ENCODE measurements around the gene EEFSEC. TPM values are rescaled to one million over a fixed set of nuclear protein-coding genes. Genes with fewer than 3 reads are reported as not detected.

The EEFSEC gene
- total RNA-seq, 1 experiment from 2014 or later, result 14.0 TPM

DNA sequence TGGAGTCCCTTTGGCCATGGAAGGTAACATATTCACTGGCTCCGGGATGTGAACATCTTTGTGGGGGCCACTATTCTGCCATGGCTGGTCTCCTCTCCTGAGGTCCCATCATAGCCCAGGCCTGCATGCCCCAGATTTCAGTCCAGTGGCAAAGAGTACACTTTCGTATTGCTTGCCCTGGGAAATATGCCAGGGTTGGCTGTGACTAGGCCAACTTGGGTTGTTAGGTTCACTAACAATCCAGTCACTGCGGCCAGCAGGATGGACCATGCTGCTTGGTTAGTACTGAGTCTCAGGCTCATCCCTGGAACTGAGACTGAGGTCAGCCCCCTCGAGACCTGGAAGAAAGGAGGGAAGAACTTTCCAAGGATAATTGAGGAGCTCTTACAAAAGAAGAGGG, 9.8 kb upstream of the EEFSEC start:
- Histone ChIP-seq H3K4me3 (ENCODE audit: low read depth, low read length) (no peak overlapping the region), H3K4me1 (no peaks in the 10 kb centered on the region), H3K36me3 (ENCODE audit: control insufficient read depth, insufficient read depth, low read length) (no peaks in the 10 kb centered on the region), H3K9me3 (no peaks in the 10 kb centered on the region), H3K27me3 (replicated peaks; ENCODE audit: control insufficient read depth, insufficient read depth, low read length) (no peaks in the 10 kb centered on the region)
- Mint-ChIP-seq H3K4me1 (ENCODE audit: low read depth, unreplicated experiment) (no peaks in the 10 kb centered on the region), H3K27ac (ENCODE audit: unreplicated experiment) (no peak overlapping the region), H3K4me3 (ENCODE audit: unreplicated experiment) (no peak overlapping the region), H3K27me3 (ENCODE audit: insufficient read depth, unreplicated experiment) (no peaks in the 10 kb centered on the region), H3K9me3 (ENCODE audit: unreplicated experiment) (no peaks in the 10 kb centered on the region), H3K36me3 (ENCODE audit: insufficient read depth, unreplicated experiment) (no peaks in the 10 kb centered on the region)
- ChIA-PET POLR2A (no interaction called here), CTCF (no interaction called here)
- TF ChIP-seq, protein P1, sequence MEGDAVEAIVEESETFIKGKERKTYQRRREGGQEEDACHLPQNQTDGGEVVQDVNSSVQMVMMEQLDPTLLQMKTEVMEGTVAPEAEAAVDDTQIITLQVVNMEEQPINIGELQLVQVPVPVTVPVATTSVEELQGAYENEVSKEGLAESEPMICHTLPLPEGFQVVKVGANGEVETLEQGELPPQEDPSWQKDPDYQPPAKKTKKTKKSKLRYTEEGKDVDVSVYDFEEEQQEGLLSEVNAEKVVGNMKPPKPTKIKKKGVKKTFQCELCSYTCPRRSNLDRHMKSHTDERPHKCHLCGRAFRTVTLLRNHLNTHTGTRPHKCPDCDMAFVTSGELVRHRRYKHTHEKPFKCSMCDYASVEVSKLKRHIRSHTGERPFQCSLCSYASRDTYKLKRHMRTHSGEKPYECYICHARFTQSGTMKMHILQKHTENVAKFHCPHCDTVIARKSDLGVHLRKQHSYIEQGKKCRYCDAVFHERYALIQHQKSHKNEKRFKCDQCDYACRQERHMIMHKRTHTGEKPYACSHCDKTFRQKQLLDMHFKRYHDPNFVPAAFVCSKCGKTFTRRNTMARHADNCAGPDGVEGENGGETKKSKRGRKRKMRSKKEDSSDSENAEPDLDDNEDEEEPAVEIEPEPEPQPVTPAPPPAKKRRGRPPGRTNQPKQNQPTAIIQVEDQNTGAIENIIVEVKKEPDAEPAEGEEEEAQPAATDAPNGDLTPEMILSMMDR (IDR thresholded peaks at IDR 0.05; ENCODE audit: insufficient read depth in 1 of 2, low read depth in 1 of 2, low read length in 1 of 2, severe bottlenecking in 1 of 2, unreplicated experiment in 1 of 2), result no peak
- no TSS peak for BruUV-seq (replicated peaks)
- DNase-seq, result no peak
- intact Hi-C loops (cut with micrococcal nuclease; ENCODE audit: unreplicated experiment), result no loop called here

DNA sequence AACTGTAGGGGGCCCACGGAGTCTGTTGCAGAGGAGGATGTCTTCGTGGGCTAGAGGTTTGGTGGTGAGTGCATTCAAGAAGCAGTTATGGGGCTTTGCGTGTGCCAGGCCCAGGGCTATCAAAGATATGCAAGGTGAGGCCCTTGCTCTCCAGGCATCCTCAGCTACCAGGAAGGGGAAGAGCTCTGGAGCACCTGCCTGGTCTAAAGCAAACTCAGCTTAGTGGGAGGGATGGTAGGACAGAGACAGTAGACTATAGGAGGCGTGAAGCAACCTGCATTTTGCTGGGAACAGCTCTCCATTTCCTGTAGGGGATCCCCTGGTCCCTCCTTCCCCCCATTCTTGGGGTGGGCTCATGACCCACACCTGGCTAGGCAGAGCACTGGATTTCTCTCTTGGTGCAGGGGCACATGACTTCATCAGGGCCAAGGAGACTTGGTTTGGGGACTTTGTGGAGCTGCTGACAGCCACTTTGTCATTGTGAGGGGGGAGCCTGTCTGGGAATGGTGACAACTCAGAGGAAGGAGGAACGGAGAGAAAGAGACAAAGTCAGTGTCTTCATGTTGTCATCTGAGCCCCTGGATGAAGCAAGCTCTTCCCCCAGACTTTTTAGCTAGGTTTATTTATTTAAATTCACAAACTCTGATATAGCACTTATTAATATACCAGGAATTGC, 8.6 kb upstream of the EEFSEC start:
- ChIA-PET CTCF (interaction anchor here (0.6 kb wide), 1 partner anchor 34 kb away, joined by 3 read pairs; no protein-coding TSS in a partner anchor), POLR2A (no interaction called here)
- intact Hi-C loops (cut with micrococcal nuclease; ENCODE audit: unreplicated experiment), result no loop called here
- Mint-ChIP-seq H3K27me3 (ENCODE audit: insufficient read depth, unreplicated experiment) (no peaks in the 10 kb centered on the region), H3K36me3 (ENCODE audit: insufficient read depth, unreplicated experiment) (no peaks in the 10 kb centered on the region), H3K9me3 (ENCODE audit: unreplicated experiment) (no peaks in the 10 kb centered on the region), H3K27ac (ENCODE audit: unreplicated experiment) (no peak overlapping the region), H3K4me1 (ENCODE audit: low read depth, unreplicated experiment) (no peaks in the 10 kb centered on the region), H3K4me3 (ENCODE audit: unreplicated experiment) (no peak overlapping the region)
- Histone ChIP-seq H3K36me3 (ENCODE audit: control insufficient read depth, insufficient read depth, low read length) (no peaks in the 10 kb centered on the region), H3K4me1 (no peaks in the 10 kb centered on the region), H3K9me3 (no peaks in the 10 kb centered on the region), H3K4me3 (ENCODE audit: low read depth, low read length) (no peak overlapping the region), H3K27me3 (replicated peaks; ENCODE audit: control insufficient read depth, insufficient read depth, low read length) (no peaks in the 10 kb centered on the region)
- no peak for DNase-seq
- TF ChIP-seq, protein P1 (IDR thresholded peaks at IDR 0.05; ENCODE audit: insufficient read depth in 1 of 2, low read depth in 1 of 2, low read length in 1 of 2, severe bottlenecking in 1 of 2, unreplicated experiment in 1 of 2), result no peak
- no TSS peak for BruUV-seq (replicated peaks)

DNA sequence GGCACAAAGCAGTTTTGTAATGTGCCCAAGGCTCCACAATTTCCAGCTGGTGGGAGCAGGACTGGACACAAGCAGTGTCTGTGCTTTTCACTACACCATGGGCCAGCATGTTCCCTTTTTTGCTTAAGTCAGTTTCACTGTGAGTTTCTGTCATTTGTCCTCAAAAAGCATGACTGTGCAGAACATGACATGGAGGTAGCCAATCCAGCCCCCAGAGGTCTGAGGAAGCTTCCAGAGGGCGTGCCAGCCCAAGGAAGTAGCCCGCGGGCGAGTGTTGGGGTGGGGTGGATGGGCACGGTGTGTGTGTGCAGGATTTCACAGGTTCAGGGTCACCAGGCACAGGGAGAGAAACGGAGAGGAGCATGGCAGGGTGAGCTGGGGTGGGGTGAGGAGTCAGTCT, 8.0 kb upstream of the EEFSEC start:
- CTCF ChIA-PET, result no interaction called here
- TF ChIP-seq, protein P1 (IDR thresholded peaks at IDR 0.05; ENCODE audit: insufficient read depth in 1 of 2, low read depth in 1 of 2, low read length in 1 of 2, severe bottlenecking in 1 of 2, unreplicated experiment in 1 of 2), result no peak
- no peak for DNase-seq
- Mint-ChIP-seq H3K9me3 (ENCODE audit: unreplicated experiment) (no peaks in the 10 kb centered on the region), H3K4me3 (ENCODE audit: unreplicated experiment) (no peak overlapping the region), H3K27me3 (ENCODE audit: insufficient read depth, unreplicated experiment) (no peaks in the 10 kb centered on the region), H3K4me1 (ENCODE audit: low read depth, unreplicated experiment) (no peaks in the 10 kb centered on the region), H3K36me3 (ENCODE audit: insufficient read depth, unreplicated experiment) (no peaks in the 10 kb centered on the region), H3K27ac (ENCODE audit: unreplicated experiment) (no peak overlapping the region)
- Histone ChIP-seq H3K9me3 (no peaks in the 10 kb centered on the region), H3K36me3 (ENCODE audit: control insufficient read depth, insufficient read depth, low read length) (no peaks in the 10 kb centered on the region), H3K27me3 (replicated peaks; ENCODE audit: control insufficient read depth, insufficient read depth, low read length) (no peaks in the 10 kb centered on the region), H3K4me3 (ENCODE audit: low read depth, low read length) (no peak overlapping the region), H3K4me1 (no peaks in the 10 kb centered on the region)
- POLR2A ChIA-PET, result no interaction called here
- no TSS peak for BruUV-seq (replicated peaks)
- intact Hi-C loops (cut with micrococcal nuclease; ENCODE audit: unreplicated experiment), result no loop called here
